Uterus (tissue), 4 donors: ENCODE measurements around the gene HAAO. TPM values are rescaled to one million over a fixed set of nuclear protein-coding genes. Genes with fewer than 3 reads are reported as not detected.

ENCODE experiments used
- DNase-seq, 2 donors: peaks; one replicate each; pipeline ENCODE4 v3.0.0-alpha.2; 2019 to 2020
- H3K27ac ChIP-seq, 2 donors: fragments of 200-600 bp; sonication (generic); 1 replicate in 1 of 2; 2 replicates in 1 of 2; pipeline ENCODE4 v1.5.1; 2016 to 2018
- H3K27me3 ChIP-seq, 2 donors: fragments of 200-600 bp; sonication (generic); one replicate each; pipeline ENCODE4 v1.5.1; 2018 to 2019; ENCODE audit warnings: control low read depth in 1 of 2
- H3K36me3 ChIP-seq, 2 donors: fragments of 200-600 bp; sonication (generic); one replicate each; pipeline ENCODE4 v1.5.1; 2019; ENCODE audit warnings: control low read depth in 1 of 2
- H3K4me1 ChIP-seq, 2 donors: fragments of 200-600 bp; sonication (generic); one replicate each; pipeline ENCODE4 v1.5.1; 2018 to 2019; ENCODE audit warnings: control low read depth in 1 of 2
- H3K4me3 ChIP-seq, 2 donors: fragments of 200-600 bp; sonication (generic); 1 replicate in 1 of 2; 2 replicates in 1 of 2; pipeline ENCODE4 v1.5.1; 2018 to 2019; ENCODE audit warnings: mild to moderate bottlenecking in 1 of 2
- H3K9me3 ChIP-seq, 2 donors: fragments of 200-600 bp; sonication (generic); one replicate each; pipeline ENCODE4 v1.5.1; 2019; ENCODE audit warnings: control low read depth in 1 of 2
- CTCF ChIP-seq, 4 experiments: fragments of 200-600 bp in 2 of 4; fragments of 450-650 bp in 2 of 4; sonication (generic) in 2 of 4; IDR thresholded peaks; one replicate each; pipeline ENCODE4 v1.5.1; 2016 to 2019; ENCODE audit warnings: antibody characterized with exemption in 4 of 4, mild to moderate bottlenecking in 2 of 4, moderate library complexity in 1 of 4
- POLR2A ChIP-seq, 2 donors: fragments of 450-650 bp; IDR thresholded peaks; one replicate each; pipeline ENCODE4 v1.6.1; 2016; ENCODE audit warnings: antibody characterized with exemption in 2 of 2, mild to moderate bottlenecking in 1 of 2, moderate library complexity in 1 of 2
- intact Hi-C: fragments of 100-400 bp; cut with DNase I; formaldehyde crosslinking; loops from one replicate; pipeline ENCODE4 v1.15.1; 2023; ENCODE audit warnings: low total_unique reads
- total RNA-seq, 4 donors: library from RNA; depleted of rRNA in 3 of 4; stranded (reverse); fragments of >200 nt in 3 of 4; gene quantifications; one replicate each; pipeline versions ENCODE4 v1.1.0 to v1.2.4, GENCODE V29; 2014 to 2023
- donor health status: DM: yes; HTN: yes; CAD: no.

The HAAO gene
- total RNA-seq, 4 donors from 2014 or later: 3.1 to 25.1 (median 20.8) TPM

- Histone ChIP-seq H3K27me3 (no peaks in the 10 kb centered on the region), H3K4me3 (no peak overlapping the region), H3K4me1 (no peaks in the 10 kb centered on the region), H3K27ac (no peak overlapping the region), H3K36me3 (no peaks in the 10 kb centered on the region), H3K9me3 (no peaks in the 10 kb centered on the region)
- TF ChIP-seq CTCF (IDR thresholded peaks at IDR 0.05) (no peak), POLR2A (IDR thresholded peaks at IDR 0.05) (no peak)
- DNase-seq: peak in 1 of 2 donors; percentile 9
- intact Hi-C loops: no loop called here
Measured at GRCh38 chr2:42777883-42778805, 14.2 kb downstream of the HAAO start.

GRCh38 chr2:42775810-42776209 lies 16.6 kb downstream of the HAAO start:
- H3K27me3 ChIP-seq: no peaks in the 10 kb centered on the region
- TF ChIP-seq CTCF (IDR thresholded peaks at IDR 0.05): no peak
- no peak for TF ChIP-seq POLR2A (IDR thresholded peaks at IDR 0.05)
- no peak overlapping the region for H3K27ac ChIP-seq
- intact Hi-C loops: no loop called here
- no peak for DNase-seq
- H3K36me3 ChIP-seq: no peaks in the 10 kb centered on the region
- no peak overlapping the region for H3K4me3 ChIP-seq
- H3K4me1 ChIP-seq: no peaks in the 10 kb centered on the region
- H3K9me3 ChIP-seq: no peaks in the 10 kb centered on the region

GRCh38 chr2:42775186-42775585 lies 17.2 kb downstream of the HAAO start:
- no peaks in the 10 kb centered on the region for H3K9me3 ChIP-seq
- H3K4me3 ChIP-seq: no peak overlapping the region
- intact Hi-C loops: no loop called here
- TF ChIP-seq POLR2A (IDR thresholded peaks at IDR 0.05): no peak
- no peak for TF ChIP-seq CTCF (IDR thresholded peaks at IDR 0.05)
- no peaks in the 10 kb centered on the region for H3K27me3 ChIP-seq
- no peaks in the 10 kb centered on the region for H3K4me1 ChIP-seq
- H3K27ac ChIP-seq: no peak overlapping the region
- no peak for DNase-seq
- no peaks in the 10 kb centered on the region for H3K36me3 ChIP-seq

GRCh38 chr2:42771546-42772153 lies 20.7 kb downstream of the HAAO start:
- Histone ChIP-seq H3K4me1 (no peaks in the 10 kb centered on the region), H3K27me3 (no peaks in the 10 kb centered on the region), H3K36me3 (no peaks in the 10 kb centered on the region), H3K27ac (no peak overlapping the region), H3K9me3 (no peaks in the 10 kb centered on the region), H3K4me3 (no peak overlapping the region)
- intact Hi-C loops: no loop called here
- no peak for TF ChIP-seq POLR2A (IDR thresholded peaks at IDR 0.05)
- no peak for TF ChIP-seq CTCF (IDR thresholded peaks at IDR 0.05)
- DNase-seq: no peak
